HG03196 (cell line): Measurements from ENCODE around the gene XIST.
"Not testable (repeated sequence)": the region's sequence is repeated elsewhere in the genome, so short reads cannot be mapped to it uniquely, and the experiment has no call there.

Experiments used
- ATAC-seq: cut with Tn5 transposase; IDR thresholded peaks from one replicate; pipeline ENCODE4 v1.9.1; 2021; ENCODE audit not compliant: unreplicated experiment

XIST gene

DNA sequence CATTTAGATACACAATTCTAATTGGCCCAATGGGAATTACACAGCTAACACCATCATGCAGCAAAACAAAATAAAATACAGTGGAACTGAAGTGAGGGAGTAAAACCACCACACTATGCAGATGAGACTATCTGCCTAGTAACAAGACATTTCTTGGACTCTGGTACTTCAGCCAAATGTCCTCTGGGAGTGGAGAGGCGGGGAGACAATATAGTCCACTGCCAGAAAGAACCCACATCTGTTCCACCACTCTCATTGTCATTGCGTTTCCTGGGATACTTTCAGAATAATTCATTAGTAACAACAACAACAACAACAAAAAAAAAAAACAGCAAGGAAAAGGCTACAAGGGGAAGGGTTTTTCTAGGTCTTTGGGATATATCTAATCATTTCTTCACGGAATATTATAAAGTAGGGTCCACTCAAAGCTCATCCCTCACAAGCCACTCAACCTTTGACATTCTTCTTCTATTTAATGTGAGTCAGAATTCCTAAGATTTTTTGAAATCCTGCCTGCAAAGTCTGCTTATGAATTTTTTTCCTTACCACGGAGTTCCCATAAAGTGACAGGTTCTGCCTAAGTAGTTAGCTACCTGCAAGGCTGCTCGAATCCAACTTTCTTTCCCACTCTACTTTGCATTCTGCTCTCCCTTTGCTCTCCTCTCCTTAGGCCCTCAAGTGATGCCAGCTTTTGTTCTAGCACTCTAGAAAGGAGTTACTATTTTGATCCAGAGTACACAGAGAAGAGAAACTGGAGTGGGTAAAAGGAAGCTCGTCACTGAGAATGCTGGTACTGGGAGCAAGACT is 34.9 kb downstream of the XIST start:
- no peak for ATAC-seq

DNA sequence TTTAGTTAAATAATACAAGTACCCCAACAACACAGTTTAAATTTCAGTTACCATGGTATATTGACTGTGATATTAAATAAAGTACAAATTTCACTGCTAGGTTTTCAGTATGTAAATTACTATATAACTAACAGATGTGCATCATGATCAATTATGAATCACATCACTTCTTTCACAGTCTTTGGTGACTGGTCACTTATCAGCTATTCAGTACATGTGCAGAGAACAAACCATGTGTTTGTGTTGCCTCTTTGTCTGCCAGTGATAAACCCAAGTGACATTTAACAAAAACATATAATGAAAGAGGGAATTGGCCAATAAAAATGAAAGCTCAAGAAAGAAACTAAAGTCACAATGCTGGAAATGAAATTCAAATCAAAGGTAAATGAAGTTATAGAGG is 40.3 kb downstream of the XIST start:
- no peak for ATAC-seq

DNA sequence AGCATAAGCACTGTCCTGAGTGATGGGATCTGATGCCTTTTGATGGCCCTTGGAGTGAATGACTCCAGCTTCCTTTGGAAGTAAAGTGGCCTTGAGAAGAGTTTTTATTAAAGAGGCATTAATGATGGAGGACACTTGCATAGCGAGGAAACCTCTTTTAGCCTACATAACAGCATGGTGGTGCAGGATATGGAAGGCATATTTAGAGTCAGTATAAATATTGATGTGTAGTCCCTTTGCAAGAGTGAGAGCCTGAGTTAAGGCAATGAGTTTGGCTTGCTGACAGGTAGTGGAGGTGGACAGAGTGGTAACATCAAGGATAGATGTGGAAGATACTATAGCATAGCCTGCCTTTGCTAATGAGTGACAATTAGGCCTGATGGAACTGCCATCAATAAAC is 48.4 kb downstream of the XIST start:
- ATAC-seq, result not testable (repeated sequence)

DNA sequence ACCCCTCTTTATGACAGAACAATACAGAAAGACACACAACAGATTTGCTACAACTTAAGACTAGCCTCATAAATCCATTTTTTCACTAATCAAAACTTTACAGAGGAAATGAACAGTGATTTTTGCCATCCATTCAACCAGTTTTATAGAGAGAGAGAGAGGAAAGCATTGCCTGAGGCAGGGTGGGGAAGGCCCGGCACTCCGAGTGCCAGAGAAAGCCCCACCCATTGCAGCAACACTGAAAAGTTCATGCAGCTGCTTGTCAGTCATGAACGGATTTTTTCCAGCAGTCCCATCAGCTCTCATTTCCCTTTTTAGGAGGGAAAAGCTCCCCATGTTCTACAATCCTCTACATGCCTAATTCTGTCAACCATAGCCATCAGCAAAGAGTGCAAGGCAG is 52.6 kb downstream of the XIST start:
- no peak for ATAC-seq

GRCh38 chrX:73792511-73792910 is 60.0 kb downstream of the XIST start:
- not testable (repeated sequence) for ATAC-seq

DNA sequence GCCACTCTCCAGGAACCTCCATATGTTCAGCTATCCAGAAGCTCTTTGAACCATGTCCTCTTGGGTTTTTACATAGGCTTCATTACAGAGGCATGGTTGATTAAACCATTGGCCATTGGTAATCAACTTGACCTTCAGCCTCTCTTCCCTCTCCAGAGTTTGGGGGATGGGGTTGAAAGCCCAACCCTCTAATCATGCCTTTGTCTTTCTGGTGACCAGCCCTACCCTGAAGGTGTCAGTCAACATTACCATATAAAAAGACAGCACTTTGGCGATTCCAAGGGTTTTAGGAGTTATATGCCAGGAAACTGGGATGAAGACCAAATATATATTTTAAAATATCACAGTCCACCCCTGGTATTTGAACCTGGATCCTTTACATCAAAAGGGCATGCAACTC is 67.0 kb downstream of the XIST start:
- ATAC-seq, result no peak
